NOMO-1 treated with dmso at 0.1 percent for 144 hours (cell line): Measurements from ENCODE around the gene ST6GALNAC4.

Experiments used
- DNase-seq: peaks from one replicate; lab custom pipeline; 2025; ENCODE audit not compliant: unreplicated experiment; lab: John Stamatoyannopoulos, UW

ST6GALNAC4 gene

DNA sequence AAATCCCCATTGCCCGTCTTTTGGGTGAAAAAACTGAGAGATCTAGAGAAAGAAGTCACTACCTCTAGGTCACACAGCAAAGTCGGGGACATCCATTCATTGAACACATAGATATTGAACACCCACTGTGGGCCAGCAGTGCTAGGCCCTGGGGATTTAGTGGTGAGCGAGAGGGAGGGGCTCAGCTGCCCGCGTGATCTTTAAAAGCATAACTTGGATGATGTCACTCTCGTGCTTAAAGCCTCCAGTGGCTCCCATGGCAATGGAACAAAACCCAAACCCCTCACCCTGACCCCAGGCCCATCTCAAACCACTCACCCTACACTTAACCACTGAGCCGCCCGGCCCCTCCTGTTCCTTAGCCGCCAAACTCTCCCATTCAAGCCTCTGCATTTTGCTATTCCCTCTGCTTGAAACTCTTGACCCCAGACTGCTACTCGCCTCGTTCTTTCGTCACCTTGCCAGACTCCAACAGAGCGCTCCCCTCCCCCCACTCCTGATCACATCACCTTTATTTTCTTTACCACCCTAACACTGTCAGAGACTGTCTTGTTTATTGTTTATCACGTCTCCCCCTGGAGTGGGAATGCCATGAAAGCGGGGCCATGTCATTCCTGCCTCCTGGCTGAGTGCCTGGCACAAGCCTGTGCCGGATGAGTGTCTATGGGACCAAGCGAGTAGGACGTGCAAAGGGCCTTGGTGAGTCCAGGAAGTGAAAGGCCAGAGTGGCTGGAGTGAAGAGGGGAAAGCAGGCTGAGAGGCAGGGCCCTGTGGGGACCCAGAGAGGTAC is 14.4 kb upstream of the ST6GALNAC4 start:
- DNase-seq = no peak

DNA sequence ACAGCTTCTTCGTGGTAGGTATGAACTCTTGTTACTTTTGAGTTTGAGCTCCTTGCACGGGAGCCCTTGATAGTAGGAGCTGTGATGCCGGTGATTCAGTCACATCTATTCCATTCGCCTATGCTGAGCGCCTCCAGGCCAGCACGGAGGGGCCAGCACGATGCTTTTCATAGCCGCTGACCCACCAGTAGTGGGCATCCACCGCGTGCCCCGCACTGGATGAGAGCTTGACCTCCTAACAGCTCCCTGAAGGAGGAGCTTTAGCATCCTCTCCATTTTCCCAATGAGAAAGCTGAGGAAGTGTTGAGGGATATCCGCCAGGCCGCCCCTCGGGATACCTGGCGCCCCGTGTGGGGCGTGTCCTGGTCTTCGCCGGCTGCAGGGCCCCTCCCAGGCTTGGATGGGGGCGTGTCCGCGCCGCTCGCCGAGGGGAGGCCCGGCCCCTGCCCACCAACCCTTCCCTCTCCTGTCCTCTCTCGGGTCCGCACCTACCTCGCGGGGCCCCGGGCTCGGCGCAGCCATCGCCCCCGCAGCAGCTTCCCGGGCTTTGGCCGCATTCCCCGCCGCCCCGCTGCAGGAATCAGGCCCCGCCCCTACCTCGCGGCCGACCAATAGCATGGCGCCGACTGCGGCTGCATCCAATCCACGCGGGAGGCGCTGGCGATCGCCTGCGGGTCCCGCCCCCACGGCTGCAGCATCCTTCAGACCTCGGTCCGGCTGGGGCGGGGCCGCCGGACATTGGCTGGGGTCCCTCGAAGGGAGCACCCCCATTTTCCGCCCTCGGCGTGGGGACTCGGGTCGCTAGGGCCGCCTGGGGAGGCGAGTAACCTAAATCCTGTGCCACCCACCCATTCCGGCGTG is 13.6 kb upstream of the ST6GALNAC4 start, which contains the start of gene PIP5KL1:
TSS of gene PIP5KL1 (minus strand) at position 547 of the 861 bp plus-strand sequence. CDS start at position 522, 25 bp downstream.
- peak; percentile 31 for DNase-seq

DNA sequence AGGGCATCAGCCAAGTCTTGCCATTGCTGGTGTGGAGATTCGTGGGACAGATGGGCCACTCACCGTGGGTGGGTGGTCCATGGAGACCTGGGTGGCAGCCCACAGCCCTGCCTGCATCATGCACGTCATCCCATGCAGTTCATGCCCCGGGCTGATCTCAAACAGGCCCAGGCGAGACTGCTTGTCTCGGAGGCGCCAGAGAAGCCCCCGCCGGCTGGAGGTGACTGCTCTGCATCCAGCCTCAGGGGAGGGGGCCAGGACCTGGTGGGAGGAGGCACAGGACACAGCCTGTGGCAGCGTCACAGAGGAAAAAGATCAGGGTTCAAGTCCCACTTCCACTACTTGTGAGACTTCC is 12.8 kb upstream of the ST6GALNAC4 start:
- no peak for DNase-seq

DNA sequence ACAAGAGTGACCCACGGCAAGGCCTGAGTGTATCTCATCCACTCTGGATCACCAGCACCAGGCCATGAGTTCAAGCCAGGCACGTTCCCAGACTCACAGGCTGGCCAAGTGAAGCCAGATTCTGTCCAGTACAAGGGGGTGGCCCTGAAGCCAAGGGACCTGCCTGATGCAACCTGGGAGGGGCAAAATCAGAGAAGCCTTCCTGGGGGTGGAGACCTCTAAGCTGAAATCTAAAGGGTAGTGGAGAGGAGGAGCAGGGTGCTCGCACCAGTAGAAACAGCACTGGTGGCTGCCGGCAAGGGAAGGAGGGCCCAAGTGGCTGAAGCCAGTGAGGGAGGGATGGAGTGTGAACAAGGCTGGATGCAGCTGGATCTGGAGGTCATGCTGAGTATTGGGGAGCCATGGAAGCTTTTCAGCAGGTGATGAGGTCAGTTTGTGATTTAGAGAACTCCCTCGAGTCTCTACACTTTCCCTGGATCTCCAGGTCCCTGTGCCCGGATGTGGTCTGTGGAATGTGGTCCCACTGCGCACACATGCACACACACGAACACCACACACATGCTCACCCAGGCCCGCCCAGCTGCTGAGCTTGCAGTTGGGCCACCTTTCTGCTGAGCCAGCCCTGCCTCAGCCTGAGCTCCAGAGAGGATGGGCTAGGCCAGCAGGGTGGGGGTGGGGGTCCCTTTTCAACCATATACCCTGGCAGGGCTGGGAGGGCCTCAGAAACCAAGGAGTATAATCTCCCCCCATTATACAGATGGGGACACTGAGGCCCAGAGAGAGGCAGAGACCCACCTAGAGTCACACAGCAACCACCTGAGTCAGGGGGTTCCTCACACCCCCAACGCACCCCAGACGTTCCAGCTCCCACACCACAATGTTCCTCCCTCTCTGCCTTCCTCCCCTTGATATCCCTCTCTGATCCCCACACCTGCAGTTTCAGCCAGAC is 12.1 kb upstream of the ST6GALNAC4 start:
- DNase-seq = no peak

DNA sequence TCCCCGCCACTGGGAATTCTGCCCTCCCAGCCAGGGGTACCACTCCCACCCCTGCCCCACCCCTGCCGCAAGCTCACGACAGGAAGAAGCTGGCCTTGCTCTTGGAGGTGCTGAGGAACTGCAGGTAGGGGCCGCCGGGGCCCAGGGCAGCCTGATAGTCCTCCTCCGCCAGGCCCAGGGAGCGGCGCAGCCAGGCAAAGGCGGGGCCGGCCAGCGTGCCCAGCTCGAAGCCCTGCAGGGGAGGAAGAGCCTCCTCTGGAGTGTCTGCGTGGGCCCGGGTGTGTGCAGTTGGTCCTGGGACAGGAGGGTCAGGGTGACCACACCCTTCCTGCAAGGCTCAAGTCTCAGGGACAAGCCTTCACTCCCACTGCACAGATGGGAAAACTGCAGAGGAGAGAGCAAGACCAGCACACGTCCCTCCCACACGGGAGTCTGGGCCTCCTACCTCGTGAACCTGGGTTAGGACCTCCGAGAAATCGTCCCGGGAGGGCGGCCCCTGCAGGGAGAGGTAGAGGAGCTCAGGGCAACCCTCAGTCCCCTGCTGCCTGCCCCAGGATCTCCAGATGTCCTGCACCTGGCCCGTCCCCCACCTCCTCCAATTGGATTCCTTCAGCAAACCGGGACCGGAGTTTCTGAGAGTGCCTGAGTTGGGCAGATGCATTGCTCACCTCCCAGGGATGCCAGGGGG is 11.3 kb upstream of the ST6GALNAC4 start:
- no peak for DNase-seq

DNA sequence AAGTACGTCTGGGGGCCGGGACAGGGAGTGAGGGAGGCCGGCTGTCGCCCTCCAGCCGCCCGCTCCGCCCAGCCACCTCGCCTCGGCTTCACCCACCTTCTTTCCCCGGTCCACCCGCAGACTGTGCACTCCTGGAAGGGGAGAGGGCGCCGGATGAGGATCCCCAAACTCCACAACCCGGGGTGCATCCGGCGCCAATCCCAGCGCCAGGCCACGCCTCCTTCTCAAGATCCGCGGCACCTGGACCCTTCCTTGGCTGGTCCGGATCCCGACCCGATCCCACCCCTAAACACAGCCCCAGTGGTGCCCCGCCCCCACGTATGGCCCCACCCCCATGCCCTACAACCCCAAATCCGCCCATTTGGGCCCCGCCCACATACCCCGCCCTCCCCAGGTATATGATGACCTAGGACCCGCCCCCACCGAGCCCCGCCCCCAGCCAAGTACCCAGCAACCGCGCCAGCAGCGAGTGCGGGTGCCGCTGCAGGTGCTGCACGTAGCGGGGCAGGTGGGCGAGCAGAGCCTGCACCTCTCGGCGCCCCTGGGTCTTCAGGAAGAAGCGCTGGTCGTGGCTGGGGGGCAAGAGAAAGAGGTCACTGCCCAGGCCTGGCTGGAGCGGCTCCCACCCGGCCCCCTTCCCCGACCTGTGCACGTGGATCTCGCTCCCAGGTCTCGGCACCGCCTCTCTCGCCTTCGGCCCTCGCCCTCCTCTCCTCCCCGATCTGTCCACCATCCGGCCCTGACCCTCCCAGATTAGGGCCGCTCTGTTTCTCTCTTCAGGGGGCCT is 10.6 kb upstream of the ST6GALNAC4 start:
- no peak for DNase-seq

DNA sequence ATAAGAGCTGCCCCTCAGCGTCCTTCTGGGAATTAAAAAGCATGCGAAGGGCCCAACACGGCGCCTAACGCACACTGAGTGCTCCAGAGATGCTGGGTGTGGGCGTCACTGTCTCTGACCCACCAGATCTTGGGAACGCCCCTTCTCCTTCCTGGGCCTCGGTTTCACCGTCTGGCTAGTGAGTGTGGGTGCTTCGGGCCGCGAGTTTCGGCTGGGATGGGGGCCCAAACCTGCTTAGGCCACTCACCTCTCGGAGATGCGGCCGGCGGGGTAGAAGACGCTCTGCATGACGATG is 10.0 kb upstream of the ST6GALNAC4 start:
- DNase-seq = no peak

DNA sequence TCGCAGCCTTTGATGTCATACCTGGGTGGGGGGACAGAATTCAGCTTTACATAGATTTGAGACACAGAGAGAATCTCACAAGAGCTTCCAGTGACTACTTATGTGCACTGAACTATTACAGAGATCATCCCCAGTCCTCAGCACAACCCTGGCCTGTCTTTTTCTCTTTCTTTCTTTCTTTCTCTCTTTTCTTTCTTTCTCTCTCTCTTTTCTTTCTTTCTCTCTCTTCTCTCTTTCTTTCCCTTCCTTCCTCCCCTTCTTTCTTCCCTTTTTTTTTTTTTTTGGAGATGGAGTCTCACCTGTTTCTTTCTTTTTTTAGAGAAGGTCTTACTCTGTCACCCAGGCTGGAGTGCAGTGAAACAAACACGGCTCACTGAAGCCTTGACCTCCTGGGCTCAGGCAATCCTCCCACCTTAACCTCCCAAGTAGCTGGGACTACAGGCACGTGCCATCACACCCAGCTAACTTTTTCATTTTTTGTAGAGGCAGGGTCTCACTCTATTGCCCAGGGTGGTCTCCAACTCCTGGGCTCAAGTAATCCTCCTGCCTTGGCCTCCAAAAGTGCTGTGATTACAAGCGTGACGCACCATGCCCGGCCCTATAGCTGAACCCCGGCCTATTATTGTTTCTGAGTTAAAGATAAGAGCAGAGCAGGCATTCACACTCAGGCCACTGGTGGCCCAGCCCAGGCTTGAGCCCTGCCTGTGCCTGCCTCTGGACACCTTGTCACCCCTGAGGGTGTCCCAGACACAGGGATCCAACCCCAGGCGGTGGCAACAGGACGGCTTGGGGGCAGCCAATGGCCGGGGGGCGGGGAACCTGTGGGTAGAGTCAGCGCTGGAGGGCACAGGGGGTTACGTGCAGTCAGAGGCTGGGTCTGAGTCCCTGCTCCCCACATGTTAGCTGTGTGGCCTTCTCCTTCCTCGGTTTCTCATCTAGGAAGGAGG is 9.4 kb upstream of the ST6GALNAC4 start:
- DNase-seq = no peak

DNA sequence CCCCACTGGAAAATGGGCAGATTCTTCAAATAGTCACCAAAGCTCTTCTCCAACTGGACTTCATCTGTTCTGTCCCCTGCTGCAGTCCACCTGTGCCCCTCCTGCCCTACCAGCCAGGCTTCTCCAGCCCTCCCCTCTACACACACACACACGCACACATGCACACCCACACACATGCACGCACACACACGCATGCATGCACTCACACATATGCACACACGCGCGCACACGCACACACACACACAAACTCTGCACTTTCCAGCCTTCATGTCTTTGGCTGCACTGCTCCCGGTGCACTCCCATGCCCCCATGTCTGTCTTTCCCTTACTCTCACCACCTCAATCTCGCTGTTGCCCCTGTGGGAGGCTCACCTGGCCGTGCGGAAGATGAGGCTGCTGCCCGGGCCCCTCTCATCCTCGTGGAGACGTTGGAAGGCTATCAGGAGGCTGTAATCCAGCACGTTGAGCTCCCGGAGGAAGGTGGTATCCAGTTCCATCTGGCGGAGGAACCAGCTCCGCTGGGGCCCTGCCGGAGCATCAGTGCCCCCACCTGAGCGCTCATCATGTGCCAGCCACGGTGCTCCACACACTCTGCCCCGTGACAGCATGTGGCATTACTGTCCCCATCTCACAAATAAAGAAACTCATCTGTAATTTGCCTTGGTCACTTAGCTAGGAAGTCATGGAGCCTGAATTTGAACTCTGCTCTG is 8.0 kb upstream of the ST6GALNAC4 start:
- DNase-seq = no peak

DNA sequence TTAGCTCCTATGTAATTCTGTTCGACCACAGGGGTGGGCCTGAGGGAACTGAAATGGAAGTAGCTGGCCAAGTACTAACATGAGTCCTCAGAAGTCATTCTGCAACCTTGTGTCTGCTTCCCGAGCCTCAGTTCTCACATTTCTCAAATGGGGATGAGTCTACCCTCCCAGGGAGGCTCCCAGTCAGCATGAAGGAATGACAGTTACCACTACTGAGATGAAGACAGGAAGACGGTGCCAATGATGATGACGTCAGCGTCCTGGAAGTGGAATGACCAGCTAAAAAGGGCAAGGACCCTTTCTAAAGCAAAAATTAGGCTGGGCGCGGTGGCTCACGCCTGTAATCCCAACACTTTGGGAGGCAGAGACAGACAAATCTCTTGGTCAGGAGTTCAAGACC is 6.9 kb upstream of the ST6GALNAC4 start:
- no peak for DNase-seq

DNA sequence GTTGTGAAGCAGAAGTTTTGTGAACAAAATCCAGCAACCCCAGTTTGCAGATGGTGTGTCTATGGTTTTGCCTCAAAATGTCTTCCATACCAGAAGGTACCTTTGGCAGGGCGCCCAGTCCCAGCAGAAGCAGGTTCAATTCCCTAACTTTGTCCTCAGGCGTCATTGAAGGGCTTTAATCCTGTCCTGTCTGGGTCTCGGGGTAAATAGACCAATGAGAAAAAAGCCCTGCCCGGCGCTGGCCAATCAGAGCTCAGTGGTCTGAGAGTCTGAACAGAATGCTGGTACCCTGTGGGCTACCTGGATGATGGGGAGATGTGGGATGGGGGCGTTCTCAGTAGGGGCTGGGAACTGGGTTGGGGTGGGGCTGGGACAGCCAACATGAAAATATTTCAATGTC is 6.2 kb upstream of the ST6GALNAC4 start:
- no peak for DNase-seq

DNA sequence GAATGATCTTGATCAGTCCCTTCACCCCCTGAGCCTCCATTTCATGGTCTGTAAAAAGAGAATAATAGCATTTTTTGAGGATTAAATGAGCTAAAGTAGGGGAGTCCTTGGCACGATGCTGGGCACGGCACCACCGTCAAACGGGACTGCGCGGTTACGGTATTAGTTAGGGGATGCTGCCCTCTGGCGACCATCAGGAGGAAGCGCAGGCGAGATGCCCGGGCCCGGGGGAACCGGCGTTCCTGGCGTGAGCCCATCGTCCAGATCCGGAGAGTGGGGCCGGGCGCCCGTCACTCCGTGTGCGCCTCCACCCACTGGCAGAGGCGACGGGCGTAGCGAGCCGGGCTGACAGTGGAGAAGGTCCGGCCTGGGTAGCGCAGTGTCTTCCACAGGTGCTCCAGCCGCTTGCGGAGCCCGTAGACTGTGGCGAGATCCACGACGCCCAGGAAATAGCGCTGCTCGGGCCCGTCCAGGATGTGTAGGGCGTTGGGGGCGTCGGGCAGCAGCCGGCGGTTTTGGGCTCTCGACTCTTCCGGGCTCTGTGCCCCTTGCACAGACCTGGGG is 4.8 kb upstream of the ST6GALNAC4 start:
- DNase-seq = peak; percentile 17

DNA sequence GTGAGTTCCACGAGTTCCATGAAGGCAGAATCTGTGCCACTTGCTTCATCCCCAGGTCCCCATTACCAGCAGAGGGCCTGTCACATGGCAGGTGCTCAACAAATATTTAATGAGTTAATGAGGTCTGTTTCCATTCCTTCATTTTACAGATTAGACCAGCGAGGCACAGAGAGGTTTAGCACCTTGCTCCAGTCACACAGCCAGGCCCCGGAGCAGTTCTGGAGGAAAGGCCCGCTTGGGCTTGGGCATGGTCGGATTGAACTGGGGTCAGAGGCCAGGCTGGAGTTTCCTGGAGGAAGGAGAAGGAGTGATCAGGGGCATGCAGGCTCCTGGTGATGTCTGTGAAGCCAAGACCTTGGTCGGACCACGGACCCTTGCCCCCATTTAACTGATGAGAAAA is 4.0 kb upstream of the ST6GALNAC4 start:
- no peak for DNase-seq

DNA sequence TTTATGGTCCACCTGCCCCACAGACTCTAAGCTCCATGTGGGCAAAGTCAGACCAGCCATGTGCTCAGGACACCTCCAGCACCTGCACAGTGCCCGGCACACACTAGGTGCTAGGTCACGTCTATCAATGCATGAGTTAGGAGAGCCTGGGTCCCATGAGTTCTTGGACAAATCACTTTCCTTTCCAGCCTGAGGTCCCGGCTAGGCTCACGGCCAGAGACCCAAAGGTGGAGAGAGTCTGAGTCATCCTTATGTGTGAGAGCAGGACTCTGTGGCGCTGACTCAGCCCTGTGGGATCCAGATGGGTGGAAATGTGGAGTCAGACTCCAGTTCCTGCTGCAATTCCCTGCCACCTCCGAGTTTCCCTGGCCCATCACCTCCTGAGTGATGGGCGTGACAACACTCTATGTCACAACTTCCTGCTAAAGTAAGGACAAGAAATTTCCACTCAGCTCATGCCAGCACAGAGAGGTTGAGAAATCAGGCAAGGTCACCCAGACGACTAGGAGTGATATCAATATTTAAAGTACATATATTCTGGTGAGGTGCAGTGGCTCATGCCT is 2.5 kb upstream of the ST6GALNAC4 start:
- DNase-seq = peak; percentile 27

DNA sequence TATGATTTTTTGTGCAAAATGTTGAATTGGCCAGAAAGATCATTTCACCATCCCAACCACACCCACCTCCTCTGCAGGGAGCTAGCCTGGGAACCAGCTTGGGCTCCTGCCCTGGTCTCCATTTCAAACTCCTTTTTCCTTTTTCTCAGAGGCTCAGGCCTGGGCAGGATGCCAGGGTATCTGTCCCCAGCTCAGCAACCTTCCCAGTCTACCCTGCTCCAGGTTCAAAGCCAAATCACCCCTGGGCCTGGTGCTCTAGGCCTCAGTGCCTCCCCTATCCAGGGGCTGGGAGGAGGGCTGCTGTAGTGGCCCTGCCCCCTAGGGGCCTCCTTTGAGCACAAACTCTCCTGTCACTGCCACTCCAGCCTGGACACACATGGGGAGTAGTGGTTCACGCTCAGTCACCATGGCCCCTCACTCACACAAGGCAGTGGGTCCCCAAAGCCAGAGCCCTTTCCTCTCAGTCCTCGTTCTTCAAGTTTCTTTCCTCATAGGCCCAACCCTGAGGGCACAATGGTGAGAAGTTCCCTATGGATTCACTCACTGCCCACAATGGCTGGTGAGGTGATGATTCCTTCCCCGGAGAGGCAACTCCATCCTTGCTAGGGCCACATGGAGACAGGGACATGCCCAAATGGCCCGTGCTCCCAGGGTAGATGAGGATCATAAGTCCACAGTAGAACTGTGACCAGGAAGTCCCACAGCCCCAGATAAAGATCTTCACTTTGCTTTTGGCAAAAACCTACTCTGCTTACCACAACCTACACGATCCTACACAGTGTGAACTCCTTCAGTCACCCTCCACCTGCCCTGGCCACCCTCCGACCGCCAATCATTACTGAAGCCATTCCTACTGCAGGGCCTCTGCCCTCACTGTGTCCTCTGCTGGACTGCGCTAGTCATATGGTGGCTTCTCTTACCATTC is 1.6 kb upstream of the ST6GALNAC4 start:
- no peak for DNase-seq

DNA sequence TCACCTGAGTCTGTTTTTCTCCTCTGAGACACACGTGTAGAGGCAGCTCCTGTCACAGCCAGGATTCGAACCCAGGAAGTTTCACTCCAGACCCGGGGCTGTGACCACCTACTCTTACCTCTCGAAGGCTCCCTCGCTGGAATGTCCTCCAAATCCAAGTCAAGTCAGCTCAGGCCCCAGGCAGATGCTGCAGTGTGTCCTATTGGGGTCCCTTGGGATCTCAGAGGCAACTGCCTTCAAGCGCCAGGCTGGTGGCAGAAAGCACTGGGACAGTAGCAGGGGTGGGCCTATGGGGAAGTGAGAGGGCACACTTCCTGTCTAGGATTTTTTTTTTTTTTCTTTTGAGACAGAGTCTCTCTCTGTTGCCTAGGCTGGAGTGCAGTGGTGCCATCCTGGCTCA is 762 bp upstream of the ST6GALNAC4 start:
- peak; percentile 33 for DNase-seq
